ENCODE data around the gene SLC23A2.
A peak's percentile ranks its signal among the peaks of the same experiment; 100 is the strongest.

The SLC23A2 gene

GRCh38 chr20:4844751-4845465, 156.4 kb downstream of the SLC23A2 start:
- DNase-seq (ENCODE audit: low read depth), result no peak

- no peak for DNase-seq (ENCODE audit: low read depth)
These were observed 157.0 kb downstream of the SLC23A2 start for GRCh38 chr20:4844325-4844724.

- DNase-seq (ENCODE audit: low read depth), result no peak
These were observed 160.5 kb downstream of the SLC23A2 start for GRCh38 chr20:4840801-4841200.

GRCh38 chr20:4838526-4838925, 162.8 kb downstream of the SLC23A2 start:
- no peak for DNase-seq (ENCODE audit: low read depth)

GRCh38 chr20:4837760-4838159, 163.6 kb downstream of the SLC23A2 start:
- DNase-seq (ENCODE audit: low read depth), result no peak

- no peak for DNase-seq (ENCODE audit: low read depth)
These were observed 164.4 kb downstream of the SLC23A2 start for GRCh38 chr20:4836935-4837334.

- DNase-seq (ENCODE audit: low read depth), result no peak
These were observed 164.8 kb downstream of the SLC23A2 start for GRCh38 chr20:4836473-4836872.

- no peak for DNase-seq (ENCODE audit: low read depth)
These were observed 165.8 kb downstream of the SLC23A2 start for GRCh38 chr20:4835244-4836177.

- no peak for DNase-seq (ENCODE audit: low read depth)
These were observed 168.1 kb downstream of the SLC23A2 start for GRCh38 chr20:4833074-4833728.

GRCh38 chr20:4832469-4832868, 168.8 kb downstream of the SLC23A2 start:
- no peak for DNase-seq (ENCODE audit: low read depth)

- no peak for DNase-seq (ENCODE audit: low read depth)
These were observed 170.6 kb downstream of the SLC23A2 start for GRCh38 chr20:4830696-4831095.

GRCh38 chr20:4830259-4830658, 171.1 kb downstream of the SLC23A2 start:
- DNase-seq (ENCODE audit: low read depth), result no peak

GRCh38 chr20:4829514-4830215, 171.6 kb downstream of the SLC23A2 start:
- DNase-seq (ENCODE audit: low read depth), result no peak

GRCh38 chr20:4828830-4829513, 172.3 kb downstream of the SLC23A2 start:
- no peak for DNase-seq (ENCODE audit: low read depth)

- no peak for DNase-seq (ENCODE audit: low read depth)
These were observed 179.7 kb downstream of the SLC23A2 start for GRCh38 chr20:4821590-4821989.

- no peak for DNase-seq (ENCODE audit: low read depth)
These were observed 180.3 kb downstream of the SLC23A2 start for GRCh38 chr20:4820806-4821518.

GRCh38 chr20:4819901-4820300, 181.4 kb downstream of the SLC23A2 start:
- no peak for DNase-seq (ENCODE audit: low read depth)

GRCh38 chr20:4817230-4817671, 184.1 kb downstream of the SLC23A2 start:
- DNase-seq (ENCODE audit: low read depth), result no peak

GRCh38 chr20:4815628-4816027, 185.7 kb downstream of the SLC23A2 start:
- no peak for DNase-seq (ENCODE audit: low read depth)

- peak; percentile 66 for DNase-seq (ENCODE audit: low read depth)
These were observed 186.5 kb downstream of the SLC23A2 start for GRCh38 chr20:4814696-4815252.
